Dermis microvascular lymphatic vessel endothelial cell (primary cell): ENCODE measurements around the gene SH2D4B. TPM values are rescaled to one million over a fixed set of nuclear protein-coding genes. Genes with fewer than 3 reads are reported as not detected.
"Not testable (repeated sequence)": the region's sequence is repeated elsewhere in the genome, so short reads cannot be mapped to it uniquely, and the experiment has no call there.

Experiments used
- DNase-seq, 2 donors: peaks; one replicate each; pipeline versions ENCODE4 v3.0.0 to v3.0.0-alpha.2; 2010; ENCODE audit warnings: low read depth in 2 of 2
- total RNA-seq: library from RNA; depleted of rRNA; stranded (reverse); fragments of >200 nt; gene quantifications from 2 replicates; pipeline ENCODE4 v1.2.1, GENCODE V29; 2014

SH2D4B gene
- total RNA-seq, 1 donor from 2014 or later, result under 0.01 TPM

DNA sequence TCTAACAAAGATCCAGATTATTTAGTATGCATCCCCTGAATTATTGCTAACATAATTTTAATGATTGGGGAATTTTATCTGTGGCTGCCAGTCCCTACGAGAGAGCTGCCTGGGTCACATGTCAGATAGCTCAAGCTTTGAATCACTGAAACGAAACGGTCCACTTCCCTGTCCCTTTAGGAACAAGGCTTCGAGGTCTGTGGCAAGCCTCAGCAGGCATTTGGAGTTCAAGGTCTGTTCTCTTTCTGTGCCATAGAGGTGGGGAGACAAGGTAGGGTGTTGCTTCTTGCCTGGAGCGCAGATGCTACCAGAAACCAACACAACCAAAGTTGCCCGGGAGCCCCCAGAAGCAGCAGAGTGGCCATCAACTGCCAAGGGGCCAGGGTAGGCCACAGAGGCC, 13.9 kb upstream of the SH2D4B start:
- DNase-seq, result no peak

- DNase-seq, result no peak
These were observed 13.4 kb upstream of the SH2D4B start for GRCh38 chr10:80524190-80524909.

GRCh38 chr10:80526218-80526617, 11.5 kb upstream of the SH2D4B start:
- no peak for DNase-seq

DNA sequence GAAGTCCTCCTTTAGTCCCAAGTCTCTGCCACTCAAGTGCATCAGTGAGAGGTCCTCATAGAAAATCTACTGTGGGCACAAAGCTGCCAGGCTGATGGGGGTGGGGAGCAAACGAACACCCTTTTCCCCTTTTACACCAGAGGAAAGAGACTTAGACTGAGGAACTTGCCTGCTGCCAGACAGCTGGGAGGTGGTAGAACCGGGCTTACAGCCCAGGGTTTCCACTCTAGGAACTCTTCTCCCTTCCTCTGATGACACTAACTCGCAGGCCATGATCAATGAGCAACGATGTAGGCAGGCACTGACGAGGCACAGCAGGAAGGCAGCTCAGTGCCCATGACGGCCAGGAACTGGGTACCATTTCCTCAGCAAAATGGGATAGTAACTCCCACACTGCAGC, 11.0 kb upstream of the SH2D4B start:
- DNase-seq, result no peak

- DNase-seq, result no peak
These were observed 9.5 kb upstream of the SH2D4B start for GRCh38 chr10:80528185-80528700.

- no peak for DNase-seq
These were observed 8.8 kb upstream of the SH2D4B start for GRCh38 chr10:80528901-80529300.

DNA sequence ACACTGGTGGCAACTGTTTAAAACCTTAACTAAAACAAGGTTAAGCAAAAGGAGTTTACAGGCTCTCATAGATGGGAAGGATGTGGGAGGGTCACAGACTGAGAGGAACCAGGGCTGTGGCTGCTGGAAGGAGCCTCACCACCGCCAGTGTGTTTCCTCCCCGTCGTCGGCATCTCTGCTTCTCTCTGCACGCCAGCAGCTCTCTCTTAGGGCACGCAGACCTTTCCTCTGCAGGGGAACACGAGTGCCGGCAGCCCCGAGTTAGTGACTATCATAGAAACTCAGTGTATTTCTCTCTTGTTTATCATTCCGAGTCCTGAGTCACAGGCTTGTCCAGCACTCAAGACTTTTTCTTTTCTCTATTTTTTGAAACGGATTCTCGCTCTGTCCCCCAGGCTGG, 8.1 kb upstream of the SH2D4B start:
- DNase-seq, result no peak

GRCh38 chr10:80530251-80530650, 7.5 kb upstream of the SH2D4B start:
- DNase-seq, result peak in 1 of 2 donors; percentile 39

DNA sequence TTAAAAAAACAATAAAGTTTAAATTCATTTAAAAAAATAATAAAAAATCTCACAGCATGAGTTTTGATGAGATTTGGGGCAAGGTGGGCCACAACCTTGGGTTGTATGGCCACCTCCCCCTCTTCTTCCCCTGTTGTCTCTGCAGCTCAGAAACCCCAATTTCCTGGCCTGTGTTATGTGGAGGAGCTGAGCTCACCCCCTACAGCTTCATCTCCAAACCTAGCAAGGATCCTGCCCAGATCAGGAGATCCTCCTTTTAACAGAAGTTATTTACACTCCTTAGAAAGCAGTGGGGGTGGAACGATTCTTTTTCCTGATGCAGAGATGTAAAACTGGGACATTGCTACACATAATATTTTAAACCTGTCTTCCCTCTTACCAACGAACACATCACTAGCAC, 6.9 kb upstream of the SH2D4B start:
- DNase-seq, result no peak

- DNase-seq, result no peak
These were observed 5.1 kb upstream of the SH2D4B start for GRCh38 chr10:80532571-80532970.

DNA sequence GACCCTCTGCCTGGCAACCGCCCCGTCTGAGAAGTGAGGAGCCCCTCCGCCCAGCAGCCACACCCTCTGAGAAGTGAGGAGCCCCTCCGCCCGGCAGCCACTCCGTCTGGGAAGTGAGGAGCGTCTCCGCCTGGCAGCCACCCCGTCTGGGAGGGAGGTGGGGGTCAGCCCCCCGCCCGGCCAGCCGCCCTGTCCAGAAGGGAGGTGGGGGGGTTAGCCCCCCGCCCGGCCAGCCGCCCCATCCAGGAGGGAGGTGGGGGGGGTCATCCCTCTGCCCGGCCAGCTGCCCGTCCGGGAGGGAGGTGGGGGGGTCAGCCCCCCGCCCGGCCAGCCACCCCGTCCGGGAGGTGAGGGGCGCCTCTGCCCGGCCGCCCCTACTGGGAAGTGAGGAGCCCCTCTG, 3.6 kb upstream of the SH2D4B start:
- not testable (repeated sequence) for DNase-seq

- DNase-seq, result not testable (repeated sequence)
These were observed 3.1 kb upstream of the SH2D4B start for GRCh38 chr10:80534646-80535045.

GRCh38 chr10:80535671-80536360, 1.9 kb upstream of the SH2D4B start:
- peak in 1 of 2 donors; percentile 54 for DNase-seq

DNA sequence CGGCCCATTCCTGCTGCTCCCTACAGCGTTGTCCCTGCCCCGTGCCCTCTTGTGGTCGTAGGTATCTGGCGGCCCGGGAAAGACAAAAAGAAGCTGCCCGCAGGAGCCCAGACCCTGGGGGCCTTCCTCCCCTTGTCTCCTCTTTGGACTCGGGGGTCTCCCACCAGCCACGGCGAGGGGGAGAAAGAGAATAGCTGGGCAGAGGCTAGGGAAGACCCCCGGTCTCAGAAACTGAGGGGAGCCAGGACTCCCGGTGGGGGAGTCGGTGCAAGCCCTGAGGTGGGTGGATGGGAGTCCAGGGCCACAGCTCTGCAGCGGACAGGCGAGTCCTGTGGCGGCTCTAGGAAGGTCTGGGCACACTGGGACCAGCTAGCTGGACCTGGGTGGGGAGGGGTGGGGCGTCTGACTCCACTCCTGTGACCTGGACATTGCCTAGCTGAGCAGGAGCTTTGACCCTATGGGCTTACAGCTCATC, 1.3 kb upstream of the SH2D4B start:
- no peak for DNase-seq

- DNase-seq, result no peak
These were observed 491 bp upstream of the SH2D4B start for GRCh38 chr10:80537086-80537735.

DNA sequence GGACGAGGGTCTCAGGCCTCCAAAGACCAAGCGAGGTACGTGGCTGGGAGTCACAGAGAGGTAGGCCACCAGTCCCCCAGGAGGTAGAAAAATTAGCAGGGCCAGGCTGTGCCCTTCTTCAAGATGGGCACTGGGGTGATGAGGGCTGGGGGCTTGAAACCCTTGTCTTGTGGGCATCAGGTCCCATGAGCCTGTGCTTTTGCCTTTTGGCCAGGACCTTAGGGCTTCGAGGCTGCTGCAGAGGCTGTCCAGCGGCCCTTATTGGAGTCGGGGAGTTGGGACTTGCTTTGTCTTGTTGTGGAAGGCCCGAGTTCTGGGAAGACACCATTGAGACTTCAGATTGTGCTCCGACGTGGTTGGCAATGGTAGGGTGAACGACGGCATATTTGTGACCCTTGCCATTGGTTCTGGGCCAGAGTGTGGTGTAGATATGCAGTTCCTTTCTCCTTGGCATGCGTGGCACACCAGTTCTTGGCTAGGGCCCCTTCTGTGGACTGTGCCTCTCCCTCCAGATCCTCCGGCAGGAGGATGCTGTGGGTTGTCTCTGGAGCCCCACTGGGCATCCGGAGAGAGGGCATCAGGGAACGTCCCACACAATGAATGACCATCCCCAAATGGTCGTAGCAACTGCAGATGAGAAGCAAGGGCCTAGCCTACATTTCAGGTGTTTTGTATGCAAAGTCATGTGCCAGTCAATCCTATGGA, 931 bp downstream of the SH2D4B start:
- no peak for DNase-seq

GRCh38 chr10:80539421-80540031, 1.8 kb downstream of the SH2D4B start:
- DNase-seq, result no peak

DNA sequence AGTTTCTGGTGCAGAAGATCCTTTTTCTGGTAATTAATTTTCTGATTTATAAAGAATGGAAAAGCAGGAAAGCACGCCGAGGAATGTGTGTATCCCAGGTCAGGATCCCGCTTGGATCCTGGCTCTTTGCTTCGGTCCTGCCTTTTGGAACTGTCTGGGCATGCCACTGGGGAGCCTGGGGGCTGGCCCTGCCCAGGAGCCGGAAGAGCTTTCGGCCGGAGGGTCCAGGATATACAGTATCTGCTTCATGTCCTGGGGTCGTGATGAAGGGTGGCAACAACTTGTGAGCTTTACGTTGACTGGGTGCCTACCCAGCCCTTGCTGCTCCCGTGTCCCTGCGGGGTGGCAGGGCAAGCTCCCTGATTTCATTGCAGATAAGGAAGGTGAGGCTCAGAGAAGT, 2.4 kb downstream of the SH2D4B start:
- DNase-seq, result no peak

GRCh38 chr10:80540618-80540980, 2.9 kb downstream of the SH2D4B start:
- no peak for DNase-seq

- DNase-seq, result peak; percentile 71 to 79
These were observed 3.5 kb downstream of the SH2D4B start for GRCh38 chr10:80540981-80541750.

DNA sequence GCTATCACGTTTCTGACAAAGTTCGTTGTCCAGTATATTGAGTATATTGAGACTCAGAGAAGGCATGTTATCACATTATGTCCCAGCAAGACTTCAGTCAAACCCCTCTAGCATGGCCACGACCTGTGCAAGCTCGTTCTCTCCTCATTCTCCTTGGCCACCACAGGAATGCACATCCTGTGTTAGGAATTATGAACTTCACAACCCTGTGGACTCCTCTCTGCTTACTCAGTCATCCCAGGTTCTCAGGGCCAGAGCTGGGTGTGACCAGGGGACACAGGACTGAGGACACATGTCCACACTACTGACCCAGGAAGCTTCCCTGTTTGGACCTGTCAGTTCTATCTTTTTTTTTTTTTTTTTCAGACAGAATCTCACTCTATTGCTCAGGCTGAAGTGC, 4.4 kb downstream of the SH2D4B start:
- DNase-seq, result no peak
